ENCODE measurements around the gene ZSWIM8. TPM values are rescaled to one million over a fixed set of nuclear protein-coding genes. Genes with fewer than 3 reads are reported as not detected.

Gene ZSWIM8
- total and polyA plus RNA-seq, 10 of the 15 experiments (the other 5 are each of a cell fraction or from before 2014, with no cell fraction given), result 7.8 to 47.1 (median 23.6) TPM

DNA sequence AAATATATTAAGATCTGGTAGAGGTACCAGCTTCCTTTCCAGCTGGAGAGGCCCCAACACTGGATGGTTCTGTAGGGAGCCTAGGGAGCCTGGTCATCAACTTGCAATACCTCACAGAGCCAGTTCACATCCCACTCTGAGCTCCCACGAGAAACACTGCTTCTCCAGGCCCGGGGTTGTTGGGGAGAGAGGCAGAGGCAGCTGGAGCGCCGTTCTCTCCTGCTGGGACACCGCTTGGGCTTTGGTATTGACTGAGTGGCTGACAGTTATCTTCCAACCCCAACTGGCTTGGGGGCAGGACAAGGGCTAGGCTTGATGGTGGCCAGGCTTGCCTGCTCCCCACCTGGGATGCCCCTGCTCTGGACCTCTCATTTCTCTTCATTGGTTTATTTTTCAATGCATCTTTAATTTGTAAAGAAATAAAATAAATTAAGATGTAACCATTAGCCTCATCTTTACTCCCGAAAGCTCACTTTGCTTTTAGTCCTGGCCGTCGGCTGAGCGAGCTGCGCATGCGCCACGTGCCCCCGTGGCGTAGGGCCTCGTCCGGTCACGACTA, 13.6 kb upstream of the ZSWIM8 start (continued):
- TF ChIP-seq, protein P1, sequence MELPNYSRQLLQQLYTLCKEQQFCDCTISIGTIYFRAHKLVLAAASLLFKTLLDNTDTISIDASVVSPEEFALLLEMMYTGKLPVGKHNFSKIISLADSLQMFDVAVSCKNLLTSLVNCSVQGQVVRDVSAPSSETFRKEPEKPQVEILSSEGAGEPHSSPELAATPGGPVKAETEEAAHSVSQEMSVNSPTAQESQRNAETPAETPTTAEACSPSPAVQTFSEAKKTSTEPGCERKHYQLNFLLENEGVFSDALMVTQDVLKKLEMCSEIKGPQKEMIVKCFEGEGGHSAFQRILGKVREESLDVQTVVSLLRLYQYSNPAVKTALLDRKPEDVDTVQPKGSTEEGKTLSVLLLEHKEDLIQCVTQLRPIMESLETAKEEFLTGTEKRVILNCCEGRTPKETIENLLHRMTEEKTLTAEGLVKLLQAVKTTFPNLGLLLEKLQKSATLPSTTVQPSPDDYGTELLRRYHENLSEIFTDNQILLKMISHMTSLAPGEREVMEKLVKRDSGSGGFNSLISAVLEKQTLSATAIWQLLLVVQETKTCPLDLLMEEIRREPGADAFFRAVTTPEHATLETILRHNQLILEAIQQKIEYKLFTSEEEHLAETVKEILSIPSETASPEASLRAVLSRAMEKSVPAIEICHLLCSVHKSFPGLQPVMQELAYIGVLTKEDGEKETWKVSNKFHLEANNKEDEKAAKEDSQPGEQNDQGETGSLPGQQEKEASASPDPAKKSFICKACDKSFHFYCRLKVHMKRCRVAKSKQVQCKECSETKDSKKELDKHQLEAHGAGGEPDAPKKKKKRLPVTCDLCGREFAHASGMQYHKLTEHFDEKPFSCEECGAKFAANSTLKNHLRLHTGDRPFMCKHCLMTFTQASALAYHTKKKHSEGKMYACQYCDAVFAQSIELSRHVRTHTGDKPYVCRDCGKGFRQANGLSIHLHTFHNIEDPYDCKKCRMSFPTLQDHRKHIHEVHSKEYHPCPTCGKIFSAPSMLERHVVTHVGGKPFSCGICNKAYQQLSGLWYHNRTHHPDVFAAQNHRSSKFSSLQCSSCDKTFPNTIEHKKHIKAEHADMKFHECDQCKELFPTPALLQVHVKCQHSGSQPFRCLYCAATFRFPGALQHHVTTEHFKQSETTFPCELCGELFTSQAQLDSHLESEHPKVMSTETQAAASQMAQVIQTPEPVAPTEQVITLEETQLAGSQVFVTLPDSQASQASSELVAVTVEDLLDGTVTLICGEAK (IDR thresholded peaks at IDR 0.05; ENCODE audit: borderline replicate concordance), result 0 out of 2 replicates have a peak, but pooled peaks have one; percentile 6
- TF ChIP-seq, protein P2, sequence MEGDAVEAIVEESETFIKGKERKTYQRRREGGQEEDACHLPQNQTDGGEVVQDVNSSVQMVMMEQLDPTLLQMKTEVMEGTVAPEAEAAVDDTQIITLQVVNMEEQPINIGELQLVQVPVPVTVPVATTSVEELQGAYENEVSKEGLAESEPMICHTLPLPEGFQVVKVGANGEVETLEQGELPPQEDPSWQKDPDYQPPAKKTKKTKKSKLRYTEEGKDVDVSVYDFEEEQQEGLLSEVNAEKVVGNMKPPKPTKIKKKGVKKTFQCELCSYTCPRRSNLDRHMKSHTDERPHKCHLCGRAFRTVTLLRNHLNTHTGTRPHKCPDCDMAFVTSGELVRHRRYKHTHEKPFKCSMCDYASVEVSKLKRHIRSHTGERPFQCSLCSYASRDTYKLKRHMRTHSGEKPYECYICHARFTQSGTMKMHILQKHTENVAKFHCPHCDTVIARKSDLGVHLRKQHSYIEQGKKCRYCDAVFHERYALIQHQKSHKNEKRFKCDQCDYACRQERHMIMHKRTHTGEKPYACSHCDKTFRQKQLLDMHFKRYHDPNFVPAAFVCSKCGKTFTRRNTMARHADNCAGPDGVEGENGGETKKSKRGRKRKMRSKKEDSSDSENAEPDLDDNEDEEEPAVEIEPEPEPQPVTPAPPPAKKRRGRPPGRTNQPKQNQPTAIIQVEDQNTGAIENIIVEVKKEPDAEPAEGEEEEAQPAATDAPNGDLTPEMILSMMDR (IDR thresholded peaks at IDR 0.05 in 2 of 3, conservative IDR thresholded peaks at IDR 0.05 in 1 of 3; ENCODE audit: control insufficient read depth in 2 of 3, extremely low read depth in 1 of 3, insufficient read depth in 1 of 3, low read depth in 3 of 3, low read length in 3 of 3), result 0 out of 6 replicates have a peak, but pooled peaks of 1 of the 3 experiments have one; percentile 3

All from GM12878 (cell line).